HG03460 (cell line): Measurements from ENCODE around the gene SWT1.
"Not testable (repeated sequence)": the region's sequence is repeated elsewhere in the genome, so short reads cannot be mapped to it uniquely, and the experiment has no call there.

ENCODE experiments used
- ATAC-seq: cut with Tn5 transposase; IDR thresholded peaks from one replicate; pipeline ENCODE4 v1.9.1; 2021; ENCODE audit not compliant: unreplicated experiment

Gene SWT1

DNA sequence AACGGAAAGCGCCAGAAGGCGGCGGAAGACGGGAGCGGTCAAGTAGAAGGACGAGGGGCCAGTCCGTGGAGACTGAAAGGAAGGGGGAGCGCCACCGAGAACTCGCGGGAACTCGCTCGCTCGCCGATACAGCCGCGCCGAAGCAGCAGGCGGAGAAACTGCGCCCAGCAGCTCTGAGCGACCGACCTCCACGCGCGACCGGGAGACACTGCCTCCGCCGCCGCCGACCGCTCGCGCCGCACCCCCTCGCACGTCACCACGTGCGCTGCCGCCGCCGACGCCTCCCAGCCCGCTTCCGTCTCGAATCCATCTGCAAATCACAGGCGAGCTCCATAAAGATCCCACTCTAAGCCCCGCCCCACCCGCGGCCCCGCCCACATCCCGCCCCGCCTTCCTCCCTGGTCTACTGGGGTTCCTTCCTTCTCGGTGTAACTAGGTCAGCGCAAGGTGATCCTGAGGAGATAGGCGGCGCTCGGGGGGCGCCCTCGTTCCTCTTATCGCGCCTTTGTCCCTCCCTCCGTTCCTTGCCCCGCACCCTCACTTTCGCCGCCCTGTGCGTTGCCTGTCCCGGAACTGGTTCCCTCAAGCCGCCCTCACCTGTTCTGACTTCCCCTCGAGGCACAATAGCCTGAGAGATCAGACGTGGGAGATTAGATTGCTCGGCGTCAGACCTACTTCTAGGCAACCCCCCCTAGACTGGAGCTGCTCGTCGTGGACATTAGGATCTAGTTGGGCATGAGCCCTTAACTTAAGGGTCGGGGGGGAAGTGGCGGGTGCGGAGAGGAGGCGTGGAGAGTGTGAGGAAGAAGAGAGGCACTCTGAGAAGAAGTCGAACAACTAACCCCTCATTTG is 160.3 kb downstream of the SWT1 start, which contains the start of gene IVNS1ABP:
Gene IVNS1ABP (minus strand): TSS at position 210 of the 852 bp plus-strand sequence. CDS start 7,750 bp downstream, outside the sequence.
- peak; percentile 72 for ATAC-seq

DNA sequence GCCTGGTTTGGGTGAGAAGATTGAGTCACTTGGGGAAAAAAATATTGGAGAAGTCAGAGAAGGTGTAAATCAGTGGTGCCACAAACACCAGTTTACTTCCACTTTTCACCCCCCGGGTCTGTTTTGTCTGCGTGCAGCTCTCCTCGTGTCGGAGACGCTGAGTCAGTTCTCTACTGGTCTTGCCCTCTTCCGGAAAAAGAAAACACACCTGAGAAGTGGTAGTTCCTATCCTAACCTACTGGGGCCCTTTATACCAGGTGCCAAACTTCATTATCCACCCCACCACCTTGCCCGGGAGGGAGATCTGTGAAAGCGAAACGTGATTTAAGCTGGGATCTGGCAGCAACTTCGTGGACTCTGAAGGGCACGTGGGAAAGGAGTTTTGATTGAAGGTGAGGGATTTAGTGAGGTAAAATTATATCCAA is 160.9 kb downstream of the SWT1 start:
- ATAC-seq = peak; percentile 47

DNA sequence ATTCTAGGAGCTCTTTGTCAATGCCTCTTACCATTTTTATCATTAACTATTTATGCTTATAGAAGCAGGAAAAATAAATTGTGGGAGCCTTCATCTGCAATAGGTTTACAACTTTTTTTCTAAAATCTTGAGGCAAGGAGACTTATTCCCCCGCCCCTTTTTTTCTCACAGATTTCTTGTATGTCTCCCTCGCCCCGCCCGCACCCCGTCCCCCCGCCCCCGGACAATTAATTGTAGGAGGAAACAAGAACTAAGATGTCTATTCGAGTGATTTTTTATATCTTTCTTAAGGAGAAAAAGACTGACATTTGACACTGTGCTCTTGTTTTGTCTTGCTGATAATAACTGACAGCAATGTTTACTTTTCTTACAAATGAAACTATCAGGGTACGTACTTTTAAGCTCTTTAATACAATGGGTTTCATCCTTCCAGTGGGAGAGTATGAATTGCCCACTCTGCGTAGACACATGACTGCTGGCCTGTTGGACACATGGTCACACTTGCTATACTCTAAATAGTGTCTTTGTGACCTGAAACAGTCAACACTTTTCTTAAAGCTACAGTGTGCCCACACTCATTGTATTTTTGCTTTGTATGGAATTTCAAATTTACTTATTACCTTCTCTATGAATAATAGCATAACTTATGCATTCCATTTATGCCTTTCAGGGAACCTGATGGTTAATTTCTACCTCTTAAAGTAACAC is 161.6 kb downstream of the SWT1 start:
- no peak for ATAC-seq

DNA sequence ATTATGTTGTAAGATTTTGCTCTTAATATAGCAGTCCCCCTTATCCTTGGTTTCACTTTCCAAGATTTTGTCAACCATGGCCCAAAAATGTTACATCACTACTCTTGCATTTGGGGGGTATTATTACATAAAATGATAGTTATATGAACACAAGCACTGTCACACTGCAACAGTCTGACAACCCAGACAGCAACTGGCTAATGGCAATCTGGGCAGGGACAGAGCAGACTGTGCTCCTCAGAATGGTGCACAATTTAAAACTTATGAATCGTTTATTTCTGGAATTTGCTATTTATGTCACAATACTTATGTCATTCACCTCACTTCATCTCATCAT is 162.1 kb downstream of the SWT1 start:
- ATAC-seq = no peak

DNA sequence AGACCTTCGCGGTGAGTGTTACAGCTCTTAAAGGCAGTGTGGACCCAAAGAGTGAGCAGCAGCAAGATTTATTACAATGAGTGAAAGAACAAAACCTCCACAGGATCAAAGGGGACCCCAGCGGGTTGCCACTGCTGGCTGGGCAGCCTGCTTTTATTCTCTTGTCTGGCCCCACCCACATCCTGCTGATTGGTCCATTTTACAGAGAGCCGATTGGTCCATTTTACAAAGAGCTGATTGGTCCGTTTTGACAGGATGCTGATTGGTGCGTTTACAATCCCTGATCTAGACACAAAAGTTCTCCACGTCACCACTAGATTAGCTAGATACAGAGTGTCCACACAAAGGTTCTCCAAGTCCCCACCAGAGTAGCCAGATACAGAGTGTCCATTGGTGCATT is 164.1 kb downstream of the SWT1 start:
- ATAC-seq = not testable (repeated sequence)

DNA sequence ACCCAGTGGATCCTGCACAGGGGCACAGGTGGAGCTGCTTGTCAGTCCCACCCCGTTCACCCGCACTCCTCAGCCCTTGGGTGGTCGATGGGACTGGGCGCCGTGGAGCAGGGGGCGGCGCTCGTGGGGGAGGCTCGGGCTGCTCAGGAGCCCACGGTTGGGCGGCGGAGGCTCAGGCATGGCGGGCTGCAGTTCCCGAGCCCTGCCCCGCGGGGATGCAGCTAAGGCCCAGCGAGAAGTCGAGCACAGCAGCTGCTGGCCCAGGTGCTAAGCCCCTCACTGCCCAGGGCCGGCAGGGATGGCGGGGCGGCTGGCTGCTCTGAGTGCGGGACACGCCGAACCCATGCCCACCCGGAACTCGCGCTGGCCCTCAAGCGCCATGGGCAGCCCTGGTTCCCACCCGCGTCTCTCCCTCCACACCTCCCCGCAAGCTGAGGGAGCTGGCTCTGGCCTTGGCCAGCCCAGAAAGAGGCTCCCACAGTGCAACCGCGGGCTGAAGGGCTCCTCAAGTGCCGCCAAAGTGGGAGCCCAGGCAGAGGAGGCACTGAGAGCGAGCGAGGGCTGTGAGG is 164.8 kb downstream of the SWT1 start:
- ATAC-seq = not testable (repeated sequence)

DNA sequence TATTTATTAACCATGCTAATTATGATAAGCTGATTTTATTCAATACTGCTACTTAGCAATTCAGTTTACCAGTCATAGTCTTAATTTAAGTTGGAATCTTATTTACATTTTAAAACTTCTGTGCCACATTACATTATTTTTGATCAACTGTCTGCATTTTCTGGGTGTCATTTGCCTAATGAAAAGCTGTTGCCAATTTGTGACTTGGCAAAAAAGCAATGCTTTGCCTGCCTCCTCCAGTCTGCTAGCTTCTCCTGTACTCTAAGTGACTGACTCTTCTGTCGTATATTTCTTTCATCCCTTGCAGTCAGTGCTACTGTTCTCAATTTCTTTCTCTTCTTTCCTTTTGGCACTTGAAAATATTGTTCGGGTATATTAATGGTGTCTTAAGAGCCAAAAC is 165.7 kb downstream of the SWT1 start:
- no peak for ATAC-seq

DNA sequence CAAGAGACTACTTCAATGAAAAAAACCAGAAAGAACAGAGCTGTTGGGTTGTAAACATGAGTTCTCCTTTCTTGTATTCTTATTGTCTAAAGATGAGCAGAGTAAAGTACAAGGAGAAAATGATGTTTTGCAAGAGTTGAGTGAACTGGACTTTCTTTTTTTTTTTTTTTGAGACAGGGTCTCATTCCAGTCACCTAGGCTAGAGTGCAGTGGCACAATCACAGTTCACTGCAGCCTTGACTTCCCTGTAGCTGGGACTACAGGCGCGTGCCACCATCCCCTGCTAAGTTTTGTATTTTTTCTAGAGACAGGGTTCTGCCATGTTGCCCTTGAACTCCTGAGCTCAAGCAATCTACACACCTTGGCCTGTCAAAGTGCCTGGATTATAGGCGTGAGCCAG is 167.2 kb downstream of the SWT1 start:
- ATAC-seq = no peak

DNA sequence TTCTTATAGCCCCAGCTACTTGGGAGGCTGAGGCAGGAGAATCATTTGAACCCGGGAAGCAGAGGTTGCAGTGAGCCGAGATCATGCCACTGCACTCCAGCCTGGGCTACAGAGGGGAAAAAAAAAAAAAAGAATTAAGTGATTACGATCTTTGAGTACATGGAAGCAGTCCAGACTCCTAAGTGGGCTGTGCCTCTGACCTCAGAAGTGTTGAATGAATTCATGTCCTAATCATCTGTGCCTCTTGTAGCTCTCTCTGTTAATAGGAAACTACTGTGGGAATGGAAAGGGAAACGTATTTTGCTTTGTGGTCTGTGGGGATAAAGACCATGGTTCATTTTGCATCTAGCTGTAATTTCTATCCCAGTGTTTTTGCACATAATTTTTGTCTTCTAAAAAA is 168.4 kb downstream of the SWT1 start:
- no peak for ATAC-seq

DNA sequence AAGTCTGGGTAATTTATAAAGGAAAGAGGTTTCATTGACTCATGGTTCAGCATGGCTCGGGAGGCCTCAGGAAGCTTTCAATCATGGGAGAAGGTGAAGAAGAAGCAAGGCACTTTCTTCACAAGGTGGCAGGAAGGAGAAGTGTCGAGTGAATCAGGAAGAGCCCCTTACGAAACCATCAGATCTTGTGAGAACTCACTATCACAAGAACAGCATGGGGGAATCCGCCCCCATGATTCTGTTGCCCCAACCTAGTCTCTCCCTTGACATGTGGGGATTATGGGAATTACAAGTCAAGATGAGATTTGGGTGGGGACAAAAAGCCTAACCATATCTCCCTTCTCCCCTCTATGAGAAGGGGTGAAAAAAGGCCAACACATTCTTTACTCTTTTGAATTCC is 171.3 kb downstream of the SWT1 start:
- ATAC-seq = no peak

DNA sequence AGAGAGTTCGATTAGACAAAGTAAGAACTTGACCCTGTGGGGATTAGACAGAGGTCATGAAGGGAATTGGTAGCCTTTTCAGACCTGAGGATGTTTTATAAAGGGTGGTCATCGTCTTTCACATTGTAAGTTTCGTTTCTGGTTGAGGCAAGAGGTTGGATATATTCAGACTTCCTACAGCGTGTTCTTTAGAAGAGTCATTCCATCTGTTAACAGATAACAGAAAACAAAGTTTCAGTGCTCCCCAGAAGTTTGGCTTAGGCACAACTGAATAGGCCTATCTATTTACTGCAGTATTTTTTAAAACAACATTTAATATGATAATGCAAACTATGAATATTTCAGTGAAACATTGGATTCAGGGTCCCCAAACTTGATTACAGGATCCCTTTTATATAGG is 177.2 kb downstream of the SWT1 start:
- no peak for ATAC-seq

DNA sequence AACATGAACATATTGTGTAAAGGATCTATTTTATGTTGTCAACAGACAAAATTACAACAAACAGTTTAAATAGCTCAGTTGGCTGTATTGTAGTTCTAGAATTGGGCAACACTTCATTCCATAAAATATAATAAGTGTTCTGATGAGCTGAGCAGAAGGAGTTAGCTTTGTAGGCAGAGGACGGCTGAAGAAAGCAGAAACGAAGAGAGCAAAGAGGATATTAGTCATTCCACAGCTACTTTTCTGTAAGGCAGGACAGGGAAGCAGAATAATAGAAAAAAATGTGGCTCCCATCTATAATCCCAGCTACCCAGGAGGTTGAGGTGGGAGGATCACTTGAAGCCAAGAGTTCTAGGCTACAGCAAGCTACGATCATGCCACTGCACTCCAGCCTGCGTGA is 180.3 kb downstream of the SWT1 start:
- ATAC-seq = no peak

DNA sequence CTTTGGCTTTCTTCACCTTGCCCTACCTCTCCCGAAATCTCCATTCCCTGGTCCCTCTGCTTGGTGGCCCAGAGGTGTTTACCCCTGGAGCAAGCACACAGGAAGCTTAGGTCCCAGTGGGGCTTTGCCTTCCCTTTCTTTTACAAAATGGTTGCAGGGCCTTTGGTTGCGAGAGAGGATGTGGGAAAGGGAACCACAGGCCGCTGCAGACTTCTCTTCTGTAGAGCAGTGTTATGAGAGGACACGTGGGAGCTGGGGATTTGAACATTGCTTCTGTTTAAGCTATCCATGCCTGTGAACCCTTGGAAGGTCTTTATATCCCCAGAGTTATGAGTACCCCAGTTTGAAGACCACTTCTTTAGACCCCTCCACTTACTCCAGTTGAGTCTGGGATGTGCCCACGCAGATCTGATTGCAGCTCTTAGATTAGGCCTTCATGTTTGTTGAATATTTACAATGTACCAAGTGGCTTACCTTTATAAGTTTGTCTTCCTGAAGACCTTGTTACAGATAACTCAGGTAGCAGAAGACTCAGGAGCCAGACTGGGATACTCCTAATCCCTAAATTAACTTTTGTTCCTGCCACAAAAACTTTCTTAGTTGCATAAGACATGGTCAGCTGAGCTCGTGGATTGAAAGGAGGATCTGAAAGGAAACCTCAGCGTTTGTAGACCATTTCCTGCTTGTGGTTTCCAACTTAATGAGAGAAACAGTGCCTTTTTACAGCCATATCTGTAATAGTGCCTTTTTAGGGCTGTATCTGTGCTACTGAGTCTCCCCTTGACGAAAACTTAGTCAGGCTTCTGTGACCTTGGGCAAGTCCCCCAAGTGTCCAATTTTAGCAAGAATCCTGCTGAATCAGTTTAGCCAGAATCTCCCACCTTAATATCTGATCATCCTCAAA is 182.0 kb downstream of the SWT1 start:
- ATAC-seq = peak; percentile 96

DNA sequence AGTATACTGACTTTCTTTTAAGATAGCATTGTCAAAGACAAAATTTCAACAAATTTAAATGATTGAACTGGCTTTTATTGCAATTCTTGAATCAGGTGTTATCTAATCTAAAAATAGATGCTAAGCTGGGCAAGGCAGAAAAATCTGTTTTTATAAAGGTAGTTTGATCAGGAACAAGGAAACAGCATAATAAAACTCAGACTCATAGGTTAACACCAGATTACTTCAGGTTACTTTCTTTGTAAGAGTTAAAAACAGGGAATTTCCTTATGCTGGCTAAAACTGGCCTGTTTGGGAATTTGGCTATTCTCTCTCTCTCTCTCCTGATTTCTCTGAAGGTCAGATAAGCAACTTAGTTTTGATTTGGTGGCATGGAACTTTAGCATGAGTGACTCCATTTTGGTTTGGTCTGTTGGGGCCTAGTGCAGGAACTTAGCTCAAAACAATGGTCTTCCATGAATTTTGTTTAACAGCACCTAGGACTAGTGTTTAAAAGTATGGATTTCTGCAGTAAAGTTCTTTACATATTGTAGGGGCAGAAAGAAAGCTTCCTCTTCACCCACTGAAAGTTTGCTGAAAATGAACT is 184.3 kb downstream of the SWT1 start:
- no peak for ATAC-seq
